ENCODE measurements around the gene HAUS7.

The HAUS7 gene

GRCh38 chrX:153460826-153461225, 9.6 kb downstream of the HAUS7 start:
- DNase-seq (ENCODE audit: low read depth) = no peak
- no peak overlapping the region for H3K4me3 ChIP-seq (ENCODE audit: low read depth, low read length)

GRCh38 chrX:153459986-153460385, 10.4 kb downstream of the HAUS7 start:
- DNase-seq (ENCODE audit: low read depth) = no peak
- no peak overlapping the region for H3K4me3 ChIP-seq (ENCODE audit: low read depth, low read length)

DNA sequence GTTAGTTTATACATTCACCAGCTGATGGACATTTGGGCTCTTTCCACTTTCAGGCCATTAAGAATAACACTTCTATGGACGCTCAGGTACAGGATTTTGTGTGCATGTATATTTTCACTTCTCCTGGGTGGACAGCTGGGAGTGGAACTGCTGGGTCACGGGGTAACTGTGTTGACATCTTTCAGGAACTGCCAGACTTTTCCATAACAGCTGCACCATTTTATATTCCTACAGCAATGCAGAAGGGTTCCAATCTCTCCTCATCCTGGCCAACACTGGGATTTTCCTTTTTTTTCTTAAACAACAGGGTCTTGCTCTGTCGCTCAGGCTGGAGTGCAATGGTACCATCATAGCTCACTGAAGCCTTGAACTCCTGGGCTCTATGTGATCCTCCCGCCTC, 11.9 kb downstream of the HAUS7 start:
- H3K4me3 ChIP-seq (ENCODE audit: low read depth, low read length) = no peak overlapping the region
- DNase-seq (ENCODE audit: low read depth) = no peak

- no peak overlapping the region for H3K4me3 ChIP-seq (ENCODE audit: low read depth, low read length)
- DNase-seq (ENCODE audit: low read depth) = no peak
These were observed 12.4 kb downstream of the HAUS7 start for GRCh38 chrX:153457827-153458466.

DNA sequence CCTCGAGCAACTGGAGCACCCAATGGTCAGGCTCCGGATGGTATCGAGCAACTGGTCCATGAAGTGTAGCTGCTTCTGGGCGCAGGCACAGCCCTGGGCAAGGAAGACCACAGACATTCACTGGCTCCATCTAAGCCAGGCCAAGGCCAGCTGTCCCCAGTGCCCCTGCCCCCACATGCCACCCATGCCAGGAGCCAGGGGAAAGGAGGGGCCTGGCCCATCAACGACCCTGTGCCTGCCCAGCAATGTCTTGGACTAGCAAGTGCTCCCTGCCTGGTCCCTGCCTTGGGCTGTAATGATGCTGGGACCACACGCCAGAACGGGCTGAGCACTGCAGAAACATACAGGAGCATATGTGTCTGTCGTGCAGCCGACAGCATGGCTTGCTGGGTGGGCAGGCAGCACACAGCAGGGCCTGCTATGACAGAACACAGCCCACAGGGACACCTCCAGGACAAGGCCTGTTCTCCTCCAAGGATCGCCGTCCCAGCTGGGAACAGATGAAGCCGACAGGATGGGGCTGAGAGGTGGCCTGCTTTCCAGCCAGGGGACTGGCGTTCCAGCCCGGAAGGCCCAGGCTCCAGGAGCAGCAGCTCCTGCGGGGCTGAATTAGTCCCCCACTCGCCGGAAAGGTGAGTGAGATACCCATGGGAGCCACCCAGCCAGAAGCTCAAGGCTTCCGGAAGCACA, 13.1 kb downstream of the HAUS7 start:
- H3K4me3 ChIP-seq (ENCODE audit: low read depth, low read length) = no peak overlapping the region
- no peak for DNase-seq (ENCODE audit: low read depth)

GRCh38 chrX:153456704-153457103, 13.7 kb downstream of the HAUS7 start:
- DNase-seq (ENCODE audit: low read depth) = no peak
- no peak overlapping the region for H3K4me3 ChIP-seq (ENCODE audit: low read depth, low read length)

DNA sequence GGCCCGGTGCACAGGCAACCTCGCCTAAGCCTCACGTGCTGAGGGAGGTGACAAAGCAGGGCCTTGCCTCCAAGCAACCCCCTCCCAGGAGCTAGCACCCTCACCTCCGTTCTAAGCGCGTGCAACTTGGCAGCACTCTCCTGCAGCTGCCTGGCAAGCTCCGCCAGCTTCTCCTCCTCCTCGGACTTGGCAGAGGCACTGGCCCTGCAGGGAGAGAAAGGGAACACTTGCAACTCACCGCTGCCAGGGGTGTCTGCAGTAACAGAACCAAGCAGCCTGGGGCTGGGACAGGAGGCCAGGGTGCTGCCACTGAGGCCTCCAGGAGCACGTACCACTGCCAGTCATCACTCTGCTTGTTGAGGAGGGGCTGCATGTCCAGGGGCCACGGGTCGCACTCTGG, 14.2 kb downstream of the HAUS7 start:
- no peak overlapping the region for H3K4me3 ChIP-seq (ENCODE audit: low read depth, low read length)
- no peak for DNase-seq (ENCODE audit: low read depth)

- H3K4me3 ChIP-seq (ENCODE audit: low read depth, low read length) = no peak overlapping the region
- no peak for DNase-seq (ENCODE audit: low read depth)
These were observed 14.8 kb downstream of the HAUS7 start for GRCh38 chrX:153455571-153455970.

DNA sequence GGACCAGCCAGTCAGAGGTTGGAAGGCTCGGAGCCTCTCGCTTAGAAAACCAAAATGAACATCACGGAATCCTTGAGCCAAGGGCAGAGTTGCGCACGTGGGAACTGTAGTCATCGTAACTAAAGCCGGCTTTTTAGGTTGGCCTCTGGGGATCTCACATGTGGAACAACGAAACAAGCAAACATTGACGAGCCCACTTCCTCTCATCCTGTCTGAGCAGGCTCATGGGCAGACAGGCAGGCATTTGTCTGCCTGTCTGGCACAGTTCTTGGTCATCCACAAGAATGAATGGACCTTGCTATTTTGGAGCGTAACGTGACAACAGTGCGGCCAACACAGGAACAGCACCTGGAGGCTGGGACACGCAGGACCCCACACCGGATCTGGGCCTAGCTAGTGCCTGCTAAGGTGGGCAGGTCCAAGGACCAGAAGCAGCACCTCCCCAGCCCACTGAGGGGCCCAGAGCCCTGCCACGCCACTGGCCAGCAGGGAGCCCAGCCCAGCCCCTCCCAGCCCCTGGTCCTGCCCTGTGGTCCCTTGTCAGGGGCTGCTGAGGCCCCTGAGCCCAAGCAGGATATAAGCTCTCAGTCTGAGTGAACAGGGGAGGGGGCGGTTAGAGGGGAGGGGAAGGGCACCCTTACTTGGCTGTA, 15.3 kb downstream of the HAUS7 start:
- no peak for DNase-seq (ENCODE audit: low read depth)
- no peak overlapping the region for H3K4me3 ChIP-seq (ENCODE audit: low read depth, low read length)

DNA sequence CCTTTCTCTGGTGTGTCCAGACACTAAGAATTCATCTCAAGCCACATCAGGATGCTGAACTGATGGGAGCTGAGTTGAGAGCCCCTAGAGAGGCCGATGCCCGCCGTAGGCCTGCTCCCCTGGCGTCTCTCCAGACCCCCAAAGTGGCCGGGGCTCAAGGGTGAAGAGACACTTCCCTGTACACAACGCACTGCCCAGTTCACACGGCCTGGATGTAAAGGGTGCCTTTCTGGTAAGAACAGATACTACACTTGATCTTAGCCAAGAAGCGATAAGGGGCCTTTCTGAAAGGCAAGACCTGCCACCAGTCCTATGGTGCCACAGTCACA, 19.5 kb downstream of the HAUS7 start:
- DNase-seq (ENCODE audit: low read depth) = no peak
- no peak overlapping the region for H3K4me3 ChIP-seq (ENCODE audit: low read depth, low read length)

GRCh38 chrX:153450114-153450948, 20.0 kb downstream of the HAUS7 start:
- H3K4me3 ChIP-seq (ENCODE audit: low read depth, low read length) = no peak overlapping the region
- DNase-seq (ENCODE audit: low read depth) = no peak

- H3K4me3 ChIP-seq (ENCODE audit: low read depth, low read length) = no peak overlapping the region
- no peak for DNase-seq (ENCODE audit: low read depth)
These were observed 20.8 kb downstream of the HAUS7 start for GRCh38 chrX:153449368-153450113.

DNA sequence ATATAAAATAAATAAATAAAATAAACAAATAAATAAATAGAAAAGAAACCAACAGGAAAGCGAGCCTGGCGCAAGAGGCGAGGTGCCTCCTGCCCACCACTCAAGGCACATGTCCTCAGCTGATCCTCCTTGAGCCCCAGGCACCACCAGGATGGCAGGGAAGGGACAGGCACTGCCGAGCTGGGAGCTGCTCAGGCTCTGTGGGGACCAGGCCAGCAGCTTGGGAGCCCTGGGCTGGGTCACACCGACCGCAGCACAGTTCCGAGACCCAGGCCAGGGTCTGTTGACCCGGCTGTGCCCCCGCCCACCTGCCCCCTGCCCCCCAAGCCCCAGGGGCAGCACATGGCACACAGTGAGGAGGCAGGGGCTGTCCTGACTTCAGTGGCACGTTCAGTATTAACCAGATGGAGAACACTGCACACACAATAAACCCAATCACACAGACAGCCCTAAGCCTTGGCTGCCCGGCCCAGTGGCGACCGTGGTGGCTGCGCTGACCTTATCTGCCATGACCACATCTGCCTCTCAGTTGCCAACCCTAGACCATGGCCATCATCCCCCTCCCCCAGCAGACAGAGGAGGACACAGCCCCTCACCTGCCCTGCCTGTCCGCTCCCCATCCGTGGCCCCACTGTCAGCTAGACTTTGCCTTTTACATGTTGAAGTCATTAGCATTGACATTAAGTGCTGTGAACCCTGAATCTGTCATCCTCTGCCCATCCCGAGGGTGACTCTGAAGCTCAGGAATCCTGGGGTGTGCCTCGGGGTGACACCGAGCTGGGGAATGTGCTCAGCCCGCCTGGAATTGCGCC, 21.6 kb downstream of the HAUS7 start:
- H3K4me3 ChIP-seq (ENCODE audit: low read depth, low read length) = no peak overlapping the region
- DNase-seq (ENCODE audit: low read depth) = no peak

GRCh38 chrX:153447581-153447960, 22.8 kb downstream of the HAUS7 start:
- H3K4me3 ChIP-seq (ENCODE audit: low read depth, low read length) = no peak overlapping the region
- DNase-seq (ENCODE audit: low read depth) = no peak

DNA sequence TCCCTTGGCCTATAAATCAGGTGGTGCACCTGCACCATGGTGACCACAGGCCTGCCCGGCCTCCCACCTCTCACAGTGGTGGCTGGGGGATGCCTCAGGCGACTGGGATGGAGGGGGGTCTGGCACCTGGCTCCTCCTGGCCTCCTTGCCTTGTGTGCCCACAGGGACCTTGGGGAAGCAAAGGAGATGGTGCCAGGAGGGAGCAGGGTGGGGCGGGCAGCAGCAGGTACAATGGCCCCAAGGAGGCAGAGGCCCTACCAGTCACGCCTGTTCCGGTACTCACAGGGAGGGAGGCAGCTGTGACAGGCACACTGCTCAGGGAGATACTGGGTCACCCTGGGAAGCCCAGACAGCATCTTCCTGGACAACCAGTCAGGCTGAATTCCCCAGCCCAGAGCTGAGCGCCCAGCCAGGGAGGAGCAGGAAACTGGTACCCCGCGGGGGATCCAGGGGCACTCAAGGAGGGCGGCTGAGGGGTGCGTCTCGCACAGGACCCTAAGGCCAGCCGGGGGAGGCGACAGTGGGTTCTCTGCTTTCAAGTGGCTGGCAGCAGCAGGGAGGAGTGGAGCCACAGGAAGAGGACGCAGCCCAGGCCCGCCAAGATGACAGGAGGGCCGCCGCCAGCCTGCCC, 23.3 kb downstream of the HAUS7 start:
- no peak overlapping the region for H3K4me3 ChIP-seq (ENCODE audit: low read depth, low read length)
- no peak for DNase-seq (ENCODE audit: low read depth)

DNA sequence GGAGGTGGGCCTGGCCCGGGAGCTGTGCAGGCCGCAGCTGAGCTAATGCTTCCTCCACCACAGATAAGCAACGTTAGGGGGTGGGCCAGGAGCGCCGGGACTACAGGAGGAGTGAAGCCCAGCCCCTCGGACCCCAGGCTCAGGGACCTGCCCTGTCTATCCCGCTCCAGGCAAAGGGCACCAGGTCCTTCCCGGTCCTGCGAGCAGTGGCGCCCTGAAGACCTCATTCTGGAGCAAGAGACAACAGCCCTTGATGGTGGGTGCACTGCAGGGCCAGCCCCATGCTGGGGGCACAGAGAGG, 23.8 kb downstream of the HAUS7 start:
- DNase-seq (ENCODE audit: low read depth) = no peak
- no peak overlapping the region for H3K4me3 ChIP-seq (ENCODE audit: low read depth, low read length)

- DNase-seq (ENCODE audit: low read depth) = no peak
- no peak within 1 kb of the TSS for H3K4me3 ChIP-seq (ENCODE audit: low read depth, low read length)
These were observed 24.3 kb downstream of the HAUS7 start, which contains the start of gene TREX2 for GRCh38 chrX:153445856-153446635. Gene TREX2, minus strand, starts transcription at chrX:153446056. Its CDS starts 626 bp downstream, at chrX:153445430.

All from skeletal muscle cell (primary cell).